Liver (tissue), 3 donors: Measurements from ENCODE around the gene CHST3.

Experiments used
- ATF3 ChIP-seq: IDR thresholded peaks from 2 replicates; pipeline ENCODE4 v1.6.1; 2016; ENCODE audit warnings: antibody characterized with exemption
- EGR1 ChIP-seq, 2 donors: IDR thresholded peaks; 2 replicates each; pipeline ENCODE4 v1.6.1; 2016 to 2018; ENCODE audit warnings: antibody characterized with exemption in 2 of 2, low read depth in 2 of 2
- FOXA2 ChIP-seq: IDR thresholded peaks from 2 replicates; pipeline ENCODE4 v1.6.1; 2016; ENCODE audit warnings: antibody characterized with exemption
- HNF4A ChIP-seq, 2 donors: conservative IDR thresholded peaks; 2 replicates each; pipeline ENCODE4 v1.6.1; 2016; ENCODE audit warnings: antibody characterized with exemption in 2 of 2, mild to moderate bottlenecking in 2 of 2
- JUND ChIP-seq, 2 donors: IDR thresholded peaks; 2 replicates each; pipeline ENCODE4 v1.6.1; 2016; ENCODE audit warnings: antibody characterized with exemption in 2 of 2
- MAX ChIP-seq: IDR thresholded peaks from 2 replicates; pipeline ENCODE4 v1.6.1; 2016; ENCODE audit warnings: antibody characterized with exemption
- NR2F2 ChIP-seq: IDR thresholded peaks from 2 replicates; pipeline ENCODE4 v1.6.1; 2016; ENCODE audit warnings: antibody characterized with exemption
- RAD21 ChIP-seq, 2 donors: IDR thresholded peaks; 2 replicates each; pipeline ENCODE4 v1.6.1; 2016; ENCODE audit warnings: antibody characterized with exemption in 2 of 2, mild to moderate bottlenecking in 2 of 2
- TAF1 ChIP-seq: conservative IDR thresholded peaks from 2 replicates; pipeline ENCODE4 v1.6.1; 2016; ENCODE audit warnings: antibody characterized with exemption, mild to moderate bottlenecking
- TF ChIP-seq, protein P1 (sequence below): fragments of 150-350 bp; IDR thresholded peaks from 2 replicates; pipeline ENCODE4 v1.5.1; 2017; ENCODE audit warnings: improper control_type of control experiment, low read depth, low read length; ENCODE audit not compliant: missing input control
- TF ChIP-seq, protein P2 (sequence below): IDR thresholded peaks from 2 replicates; pipeline ENCODE4 v1.6.1; 2016; ENCODE audit warnings: antibody characterized with exemption, mild to moderate bottlenecking
- donor health status: healthy.
- donor health status: healthy.

- TF ChIP-seq, protein P1, sequence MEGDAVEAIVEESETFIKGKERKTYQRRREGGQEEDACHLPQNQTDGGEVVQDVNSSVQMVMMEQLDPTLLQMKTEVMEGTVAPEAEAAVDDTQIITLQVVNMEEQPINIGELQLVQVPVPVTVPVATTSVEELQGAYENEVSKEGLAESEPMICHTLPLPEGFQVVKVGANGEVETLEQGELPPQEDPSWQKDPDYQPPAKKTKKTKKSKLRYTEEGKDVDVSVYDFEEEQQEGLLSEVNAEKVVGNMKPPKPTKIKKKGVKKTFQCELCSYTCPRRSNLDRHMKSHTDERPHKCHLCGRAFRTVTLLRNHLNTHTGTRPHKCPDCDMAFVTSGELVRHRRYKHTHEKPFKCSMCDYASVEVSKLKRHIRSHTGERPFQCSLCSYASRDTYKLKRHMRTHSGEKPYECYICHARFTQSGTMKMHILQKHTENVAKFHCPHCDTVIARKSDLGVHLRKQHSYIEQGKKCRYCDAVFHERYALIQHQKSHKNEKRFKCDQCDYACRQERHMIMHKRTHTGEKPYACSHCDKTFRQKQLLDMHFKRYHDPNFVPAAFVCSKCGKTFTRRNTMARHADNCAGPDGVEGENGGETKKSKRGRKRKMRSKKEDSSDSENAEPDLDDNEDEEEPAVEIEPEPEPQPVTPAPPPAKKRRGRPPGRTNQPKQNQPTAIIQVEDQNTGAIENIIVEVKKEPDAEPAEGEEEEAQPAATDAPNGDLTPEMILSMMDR: no peak
- no peak for TF ChIP-seq NR2F2
- no peak for TF ChIP-seq ATF3
- no peak for TF ChIP-seq RAD21 (IDR thresholded peaks at IDR 0.05)
- no peak for TF ChIP-seq FOXA2
- TF ChIP-seq JUND (IDR thresholded peaks at IDR 0.05): no peak
- TF ChIP-seq, protein P2, sequence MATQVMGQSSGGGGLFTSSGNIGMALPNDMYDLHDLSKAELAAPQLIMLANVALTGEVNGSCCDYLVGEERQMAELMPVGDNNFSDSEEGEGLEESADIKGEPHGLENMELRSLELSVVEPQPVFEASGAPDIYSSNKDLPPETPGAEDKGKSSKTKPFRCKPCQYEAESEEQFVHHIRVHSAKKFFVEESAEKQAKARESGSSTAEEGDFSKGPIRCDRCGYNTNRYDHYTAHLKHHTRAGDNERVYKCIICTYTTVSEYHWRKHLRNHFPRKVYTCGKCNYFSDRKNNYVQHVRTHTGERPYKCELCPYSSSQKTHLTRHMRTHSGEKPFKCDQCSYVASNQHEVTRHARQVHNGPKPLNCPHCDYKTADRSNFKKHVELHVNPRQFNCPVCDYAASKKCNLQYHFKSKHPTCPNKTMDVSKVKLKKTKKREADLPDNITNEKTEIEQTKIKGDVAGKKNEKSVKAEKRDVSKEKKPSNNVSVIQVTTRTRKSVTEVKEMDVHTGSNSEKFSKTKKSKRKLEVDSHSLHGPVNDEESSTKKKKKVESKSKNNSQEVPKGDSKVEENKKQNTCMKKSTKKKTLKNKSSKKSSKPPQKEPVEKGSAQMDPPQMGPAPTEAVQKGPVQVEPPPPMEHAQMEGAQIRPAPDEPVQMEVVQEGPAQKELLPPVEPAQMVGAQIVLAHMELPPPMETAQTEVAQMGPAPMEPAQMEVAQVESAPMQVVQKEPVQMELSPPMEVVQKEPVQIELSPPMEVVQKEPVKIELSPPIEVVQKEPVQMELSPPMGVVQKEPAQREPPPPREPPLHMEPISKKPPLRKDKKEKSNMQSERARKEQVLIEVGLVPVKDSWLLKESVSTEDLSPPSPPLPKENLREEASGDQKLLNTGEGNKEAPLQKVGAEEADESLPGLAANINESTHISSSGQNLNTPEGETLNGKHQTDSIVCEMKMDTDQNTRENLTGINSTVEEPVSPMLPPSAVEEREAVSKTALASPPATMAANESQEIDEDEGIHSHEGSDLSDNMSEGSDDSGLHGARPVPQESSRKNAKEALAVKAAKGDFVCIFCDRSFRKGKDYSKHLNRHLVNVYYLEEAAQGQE: no peak
- no peak for TF ChIP-seq MAX
- no peak for TF ChIP-seq TAF1
- TF ChIP-seq EGR1 (IDR thresholded peaks at IDR 0.05; ENCODE audit: low read depth in 2 of 2): no peak
- no peak for TF ChIP-seq HNF4A (conservative IDR thresholded peaks at IDR 0.05)
Observed at GRCh38 chr10:72025400-72025799, 61.2 kb downstream of the CHST3 start.
